KBM-7 (cell line): ENCODE data around the gene NUDT7.

Source experiments
- DNase-seq: peaks from one replicate; pipeline ENCODE4 v3.0.0-alpha.2; 2015
- in situ Hi-C: fragments of 300-500 bp; cut with MboI; formaldehyde crosslinking; loops from 2 replicates; pipeline ENCODE4 v1.14.3; 2020; ENCODE audit warnings: low sequenced_read_pairs, low pct_unique_long_range_greater_than_20kb, mixed read lengths

NUDT7 gene

GRCh38 chr16:77763994-77764393 lies 41.7 kb downstream of the NUDT7 start:
- in situ Hi-C loops, result no loop called here

GRCh38 chr16:77767211-77767610 lies 44.9 kb downstream of the NUDT7 start:
- in situ Hi-C loops, result no loop called here
- no peak for DNase-seq

More at GRCh38 chr16:77763994-77764393, 41.7 kb downstream of the NUDT7 start:
- DNase-seq, result no peak

DNA sequence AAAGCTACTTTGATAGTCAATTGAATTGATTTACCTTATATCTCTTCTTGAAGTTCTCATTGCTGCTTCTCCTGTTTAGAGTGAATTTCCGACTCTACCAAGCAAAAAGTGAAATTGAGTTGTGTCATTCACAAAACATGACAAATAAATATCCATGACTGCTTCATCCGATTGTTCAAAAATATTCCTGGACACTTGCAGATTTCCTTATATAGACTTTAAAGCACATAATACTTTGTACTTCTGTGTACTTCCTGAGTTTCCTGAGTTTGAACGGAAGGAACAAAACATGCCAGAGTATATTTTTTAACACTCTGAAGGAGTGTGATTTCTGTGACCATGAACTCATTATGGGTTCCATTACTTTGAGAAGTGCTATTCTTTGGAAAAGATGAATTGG lies 45.5 kb downstream of the NUDT7 start:
- in situ Hi-C loops, result no loop called here
- DNase-seq, result no peak

DNA sequence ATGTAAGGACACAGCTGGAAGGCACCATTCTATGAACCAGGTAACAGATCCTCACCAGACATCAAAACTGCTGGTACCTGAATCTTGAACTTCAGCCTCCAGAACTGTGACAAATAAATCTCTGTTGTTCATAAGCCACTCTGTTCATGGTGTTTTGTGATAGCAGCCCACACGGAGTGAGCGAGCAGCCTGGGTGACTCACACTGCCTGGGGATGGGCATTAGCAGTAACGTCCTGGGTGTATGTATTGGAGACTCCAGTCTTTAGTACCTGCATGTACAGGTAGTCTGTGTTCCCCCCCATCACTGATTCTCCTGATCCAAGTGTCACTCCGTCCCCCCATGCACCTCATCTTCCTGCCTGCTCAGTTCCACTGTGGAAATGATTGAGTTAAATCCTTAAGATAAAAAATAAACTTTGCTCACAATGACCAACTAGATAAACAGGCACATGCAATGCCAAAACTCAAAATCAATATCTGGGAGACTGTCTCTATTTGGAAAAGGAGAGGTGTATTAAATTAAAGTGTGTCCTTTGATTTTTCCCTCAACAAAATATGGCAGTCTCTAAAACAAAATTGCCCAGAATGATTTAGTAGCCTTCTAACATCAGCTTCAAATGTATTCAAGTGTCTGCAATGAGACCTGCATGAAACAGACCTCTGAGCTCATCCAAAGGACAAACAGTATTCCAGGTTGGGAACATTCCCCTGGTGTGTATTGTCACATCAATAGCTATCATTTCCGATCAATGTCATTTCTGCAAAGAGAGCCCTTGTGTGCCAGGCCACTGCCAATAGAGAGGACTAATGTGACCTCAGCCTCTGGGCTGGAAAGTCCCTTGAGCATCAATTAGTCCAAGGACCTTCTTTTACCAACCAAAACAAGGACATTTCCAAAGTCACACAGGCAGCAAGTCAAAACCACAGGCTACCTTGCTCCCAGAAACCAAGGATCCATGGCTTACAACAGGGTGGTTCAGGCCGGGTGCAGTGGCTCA lies 53.9 kb downstream of the NUDT7 start:
- no peak for DNase-seq
- in situ Hi-C loops, result no loop called here

GRCh38 chr16:77777745-77778144 lies 55.4 kb downstream of the NUDT7 start:
- no peak for DNase-seq
- in situ Hi-C loops, result no loop called here

DNA sequence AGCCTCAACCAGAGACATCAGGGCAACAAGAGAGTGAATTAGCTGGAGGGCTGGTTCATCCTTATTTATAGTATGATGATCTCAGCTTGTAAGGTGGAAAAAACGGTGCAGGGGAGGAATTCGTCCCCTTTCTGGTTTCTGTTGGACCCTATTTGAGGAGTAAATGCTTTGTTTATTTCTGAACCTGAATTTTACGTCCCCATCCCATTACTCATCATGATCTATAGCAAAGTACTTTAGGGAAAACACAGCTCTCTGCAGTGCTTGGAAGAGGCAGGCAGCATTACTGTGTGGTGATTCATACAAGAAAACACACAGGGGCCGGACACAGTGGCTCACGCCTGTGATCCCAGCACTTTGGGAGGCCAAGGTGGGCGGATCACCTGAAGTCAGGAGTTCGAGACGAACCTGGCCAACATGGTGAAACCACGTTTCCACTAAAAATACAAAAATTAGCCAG lies 58.1 kb downstream of the NUDT7 start:
- in situ Hi-C loops, result no loop called here
- DNase-seq, result no peak

GRCh38 chr16:77781091-77781490 lies 58.8 kb downstream of the NUDT7 start:
- DNase-seq, result no peak
- in situ Hi-C loops, result no loop called here

DNA sequence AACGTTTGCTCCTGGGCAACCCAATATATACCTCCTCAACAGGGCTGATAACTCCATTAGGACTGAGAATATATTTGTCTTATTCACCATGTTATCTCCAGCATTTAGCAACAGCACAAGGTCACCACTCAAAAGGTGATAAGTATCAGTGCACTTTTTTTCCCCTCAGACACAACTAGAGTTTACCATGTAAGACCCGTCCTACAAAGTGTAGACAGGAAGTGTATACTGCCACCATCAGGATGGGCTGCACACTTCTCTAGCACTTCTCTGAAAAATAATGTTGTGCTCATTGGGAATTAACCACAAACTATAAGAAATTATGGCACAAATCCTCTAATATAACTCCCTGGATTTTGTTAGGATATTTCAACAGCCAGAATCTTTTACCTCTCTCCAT lies 60.4 kb downstream of the NUDT7 start:
- in situ Hi-C loops, result no loop called here
- DNase-seq, result peak; percentile 34

GRCh38 chr16:77784441-77785372 lies 62.4 kb downstream of the NUDT7 start:
- DNase-seq, result no peak
- in situ Hi-C loops, result no loop called here

DNA sequence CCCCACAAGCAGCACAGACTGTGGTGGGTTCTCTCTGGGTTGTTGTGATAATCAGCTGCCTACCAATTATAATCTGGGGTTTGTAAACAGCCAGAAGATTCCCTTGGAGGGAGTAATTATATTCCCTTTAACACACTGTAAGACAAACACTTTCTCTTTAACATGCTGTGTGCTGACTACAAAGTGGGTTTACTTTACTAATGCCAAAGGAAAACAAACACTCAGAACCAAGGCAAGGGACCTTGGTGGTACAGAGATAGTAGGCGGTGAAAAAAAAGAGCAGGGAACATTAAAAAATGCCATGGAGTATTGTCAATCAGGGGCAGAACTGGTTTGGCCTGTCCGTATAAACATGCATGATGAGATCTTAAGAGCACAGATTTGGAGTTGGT lies 63.1 kb downstream of the NUDT7 start:
- no peak for DNase-seq
- in situ Hi-C loops, result no loop called here

- in situ Hi-C loops, result no loop called here
- DNase-seq, result no peak
These were observed 64.0 kb downstream of the NUDT7 start for GRCh38 chr16:77786186-77786847.

DNA sequence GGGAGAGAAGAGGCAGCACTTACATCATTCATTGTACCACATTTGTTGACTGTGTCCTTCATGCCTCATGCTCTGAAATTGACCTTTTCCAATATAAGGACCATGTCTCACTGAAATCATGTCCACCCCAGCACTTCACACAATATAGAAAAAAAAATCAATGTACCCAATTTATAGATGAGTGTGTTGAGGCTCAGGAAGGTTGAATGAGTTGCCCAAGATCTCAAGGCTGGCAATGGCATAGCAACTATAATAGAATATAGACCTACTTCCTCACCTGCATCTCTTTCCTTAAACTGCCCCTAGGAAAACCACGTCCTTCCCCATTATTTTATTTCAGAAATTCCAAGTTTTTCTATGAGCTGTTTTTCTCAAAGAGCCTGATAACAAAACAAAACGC lies 65.1 kb downstream of the NUDT7 start:
- no peak for DNase-seq
- in situ Hi-C loops, result no loop called here

DNA sequence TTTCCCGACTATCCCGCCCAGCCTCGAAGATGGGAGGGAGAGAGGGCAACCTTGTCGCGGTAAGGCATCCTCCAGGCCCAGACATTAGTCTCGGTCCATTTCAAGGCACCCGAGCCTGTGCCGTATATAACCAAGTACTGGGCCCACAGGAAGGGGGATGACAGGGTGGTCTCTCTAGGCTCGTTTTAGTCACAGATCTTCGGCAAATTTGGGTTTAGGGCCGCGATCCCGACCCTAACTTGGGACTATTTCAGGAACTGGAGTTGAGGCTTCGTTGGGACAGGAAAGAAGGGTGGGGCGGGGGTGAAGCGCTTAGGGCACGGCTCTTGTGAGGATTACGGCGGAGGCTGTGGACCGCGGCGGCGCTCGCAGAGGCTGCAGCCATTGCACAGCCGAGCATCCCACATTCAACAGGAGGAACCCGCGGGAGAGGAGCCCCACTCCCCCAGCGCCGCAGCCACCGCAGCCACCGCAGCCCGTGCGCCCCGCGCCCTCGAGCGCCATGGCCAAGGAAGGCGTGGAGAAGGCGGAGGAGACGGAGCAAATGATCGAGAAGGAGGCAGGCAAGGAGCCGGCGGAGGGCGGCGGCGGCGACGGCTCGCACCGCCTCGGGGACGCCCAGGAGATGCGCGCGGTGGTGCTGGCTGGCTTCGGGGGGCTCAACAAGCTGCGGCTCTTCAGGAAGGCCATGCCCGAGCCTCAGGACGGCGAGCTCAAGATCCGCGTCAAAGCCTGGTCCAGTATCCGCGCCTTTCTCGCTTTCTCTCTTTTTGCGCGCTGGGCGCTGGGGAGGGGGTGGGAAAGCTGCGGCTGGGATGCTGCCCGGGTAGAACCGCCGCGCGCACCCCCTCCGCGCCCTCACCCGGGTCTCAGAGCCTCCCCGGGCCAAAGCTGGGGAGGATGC lies 66.1 kb downstream of the NUDT7 start, which contains the start of gene VAT1L:
Gene VAT1L, plus strand, starts transcription at position 384 of the 904 bp plus-strand sequence. Its CDS starts 119 bp downstream, at position 503.
- in situ Hi-C loops, result no loop called here
- DNase-seq, result peak; percentile 48

DNA sequence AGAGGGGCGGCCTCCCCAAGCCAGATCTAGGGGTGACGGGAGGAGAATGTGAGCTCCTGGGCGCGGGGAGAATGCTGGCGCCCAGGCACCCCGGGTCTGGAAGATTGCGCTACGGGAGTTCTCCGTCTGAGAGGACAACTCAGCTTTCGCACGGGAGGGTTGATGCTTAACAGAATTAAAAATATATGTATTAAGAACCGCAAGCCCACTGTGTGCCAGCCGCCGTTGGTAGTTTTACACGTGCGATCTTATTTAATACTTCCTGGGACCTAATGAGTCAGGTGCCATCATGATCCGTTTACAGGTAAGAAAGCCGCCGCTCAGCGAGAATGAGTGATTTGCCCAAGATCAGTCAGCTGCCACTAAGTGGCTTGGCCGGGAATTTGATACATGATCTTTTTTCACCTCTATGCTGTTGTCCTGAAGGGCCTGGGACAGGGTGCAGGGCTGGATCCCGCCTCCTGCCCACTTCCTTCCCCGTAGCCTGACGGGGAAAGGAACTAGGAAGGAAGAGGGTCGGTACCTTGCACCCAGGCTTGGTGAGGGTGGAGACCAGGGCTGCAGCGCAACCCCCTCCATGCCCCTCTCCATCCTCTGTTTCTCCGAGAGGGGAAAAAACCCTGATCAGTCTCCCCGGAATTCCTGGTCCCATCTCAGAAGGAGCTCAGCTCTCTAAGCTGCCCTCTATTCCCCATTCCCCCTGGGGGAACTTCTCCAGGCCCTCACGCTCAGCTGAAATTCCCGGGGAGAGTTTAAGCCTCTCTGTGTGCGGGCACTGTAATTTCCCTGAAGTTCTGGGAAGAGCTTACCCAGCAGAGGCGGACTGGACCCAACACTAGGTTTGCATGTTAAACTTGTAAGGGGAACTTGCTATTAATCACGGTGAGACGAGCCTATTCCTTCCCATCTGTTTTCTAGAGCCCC lies 67.0 kb downstream of the NUDT7 start:
- no peak for DNase-seq
- in situ Hi-C loops, result no loop called here

- no peak for DNase-seq
- in situ Hi-C loops, result no loop called here
These were observed 67.7 kb downstream of the NUDT7 start for GRCh38 chr16:77790009-77790372.

DNA sequence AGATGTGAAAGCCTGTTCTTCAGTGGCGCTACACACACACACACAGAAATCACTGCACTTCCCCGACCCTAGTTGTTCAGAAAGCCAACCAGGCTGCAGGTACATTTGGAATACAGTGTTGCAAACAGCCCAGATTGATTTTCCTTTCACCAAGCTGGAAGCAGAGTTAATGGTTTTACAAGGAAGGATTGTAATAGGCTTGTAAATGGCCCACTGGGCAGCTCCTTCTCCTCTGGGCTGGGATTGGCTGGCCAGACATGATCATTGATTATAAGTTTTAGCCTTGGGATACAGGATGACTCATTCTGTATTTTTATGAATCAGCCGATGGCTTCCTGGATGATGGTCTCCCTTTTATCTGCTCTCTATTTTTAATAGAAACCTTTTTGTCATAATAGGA lies 68.6 kb downstream of the NUDT7 start:
- in situ Hi-C loops, result no loop called here
- DNase-seq, result no peak
